Hippocampal formation (tissue), 2 donors: ENCODE measurements around the gene SGSM1.
"Not testable (repeated sequence)": the region's sequence is repeated elsewhere in the genome, so short reads cannot be mapped to it uniquely, and the experiment has no call there.

ENCODE experiments used
- DNase-seq, 2 donors: peaks; one replicate each; lab custom pipeline; 2025; lab: John Stamatoyannopoulos, UW

Gene SGSM1

GRCh38 chr22:24893341-24894070, 87.5 kb downstream of the SGSM1 start:
- DNase-seq: no peak

- DNase-seq: no peak
Measured at GRCh38 chr22:24894220-24894975, 88.4 kb downstream of the SGSM1 start.

GRCh38 chr22:24894998-24895397, 89.0 kb downstream of the SGSM1 start:
- no peak for DNase-seq

- no peak for DNase-seq
Measured at GRCh38 chr22:24901448-24901847, 95.4 kb downstream of the SGSM1 start.

- DNase-seq: no peak
Measured at GRCh38 chr22:24905909-24906308, 99.9 kb downstream of the SGSM1 start.

- DNase-seq: not testable (repeated sequence)
Measured at GRCh38 chr22:24907101-24907500, 101.1 kb downstream of the SGSM1 start.

GRCh38 chr22:24920029-24920428, 114.0 kb downstream of the SGSM1 start:
- no peak for DNase-seq

GRCh38 chr22:24925586-24926427, 119.8 kb downstream of the SGSM1 start:
- DNase-seq: no peak

GRCh38 chr22:24926428-24926725, 120.4 kb downstream of the SGSM1 start:
- DNase-seq: no peak

- no peak for DNase-seq
Measured at GRCh38 chr22:24926849-24927579, 121.0 kb downstream of the SGSM1 start.

GRCh38 chr22:24928322-24928721, 122.3 kb downstream of the SGSM1 start:
- no peak for DNase-seq

- no peak for DNase-seq
Measured at GRCh38 chr22:24930678-24931077, 124.7 kb downstream of the SGSM1 start.

GRCh38 chr22:24935771-24936483, 129.9 kb downstream of the SGSM1 start:
- no peak for DNase-seq

- DNase-seq: no peak
Measured at GRCh38 chr22:24937114-24937513, 131.1 kb downstream of the SGSM1 start.

- DNase-seq: no peak
Measured at GRCh38 chr22:24938741-24939341, 132.8 kb downstream of the SGSM1 start.

GRCh38 chr22:24942301-24942700, 136.3 kb downstream of the SGSM1 start:
- DNase-seq: no peak

- no peak for DNase-seq
Measured at GRCh38 chr22:24944217-24944937, 138.4 kb downstream of the SGSM1 start.

GRCh38 chr22:24945430-24945829, 139.4 kb downstream of the SGSM1 start:
- no peak for DNase-seq

- DNase-seq: no peak
Measured at GRCh38 chr22:24947383-24947782, 141.4 kb downstream of the SGSM1 start.

- DNase-seq: no peak
Measured at GRCh38 chr22:24947881-24948280, 141.9 kb downstream of the SGSM1 start.
